Measurements from ENCODE around the gene EIF5.

GRCh38 chr14:103333754-103334643, at the start of gene EIF5:
- peak in 5 of 7 experiments; percentile 14 to 87 (median 68) for TF ChIP-seq CTCF (IDR thresholded peaks at IDR 0.05)
- TF ChIP-seq POLR2A (IDR thresholded peaks at IDR 0.05) = peak; percentile 99 to 100 (median 100)

Data from body of pancreas (tissue), 4 donors.